SK-N-SH treated with all-trans-retinoic acid at 6 μM for 48 hours (cell line): ENCODE results near the gene TPRKB.
"Not testable (repeated sequence)": the region's sequence is repeated elsewhere in the genome, so short reads cannot be mapped to it uniquely, and the experiment has no call there.

ENCODE experiments used
- ARNTL ChIP-seq: fragments of 450-650 bp; formaldehyde crosslinking; IDR thresholded peaks from 2 replicates; pipeline ENCODE4 v1.5.0; 2020; ENCODE audit warnings: low read depth, mild to moderate bottlenecking, moderate library complexity, borderline replicate concordance
- BACH2 ChIP-seq: fragments of 250-450 bp; sonication (Bioruptor Pico); IDR thresholded peaks from 2 replicates; pipeline ENCODE4 v1.9.0; 2021; ENCODE audit warnings: mild to moderate bottlenecking, borderline replicate concordance
- CREB5 ChIP-seq: fragments of 250-450 bp; sonication (Bioruptor Pico); IDR thresholded peaks from 2 replicates; pipeline ENCODE4 v1.5.1; 2020; ENCODE audit warnings: low read depth, mild to moderate bottlenecking, moderate library complexity
- ISL1 ChIP-seq: fragments of 250-450 bp; sonication (Bioruptor Pico); IDR thresholded peaks from 2 replicates; pipeline ENCODE4 v2.1.2; 2022; ENCODE audit warnings: mild to moderate bottlenecking, moderate library complexity
- PATZ1 ChIP-seq: fragments of 250-450 bp; sonication (Bioruptor Pico); IDR thresholded peaks from 2 replicates; pipeline ENCODE4 v1.8.0; 2020; ENCODE audit warnings: mild to moderate bottlenecking, moderate library complexity, borderline replicate concordance
- POU6F1 ChIP-seq: fragments of 250-450 bp; sonication (Bioruptor Pico); IDR thresholded peaks from 2 replicates; pipeline ENCODE4 v1.8.0; 2021; ENCODE audit warnings: low read depth, mild to moderate bottlenecking, moderate library complexity, borderline replicate concordance
- PPARA ChIP-seq: fragments of 250-450 bp; sonication (Bioruptor Pico); IDR thresholded peaks from 2 replicates; pipeline ENCODE4 v1.5.0; 2020; ENCODE audit warnings: mild to moderate bottlenecking, borderline replicate concordance
- RARB ChIP-seq: fragments of 250-450 bp; sonication (Bioruptor Pico); IDR thresholded peaks from 2 replicates; pipeline ENCODE4 v1.8.0; 2021; ENCODE audit warnings: mild to moderate bottlenecking, moderate library complexity
- SNAI2 ChIP-seq: fragments of 250-450 bp; sonication (Bioruptor Pico); IDR thresholded peaks from 2 replicates; pipeline ENCODE4 v1.5.0; 2020; ENCODE audit warnings: mild to moderate bottlenecking, moderate library complexity
- TCF4 ChIP-seq: fragments of 250-450 bp; sonication (Bioruptor Pico); IDR thresholded peaks from 2 replicates; pipeline ENCODE4 v1.8.0; 2021; ENCODE audit warnings: mild to moderate bottlenecking, moderate library complexity, borderline replicate concordance
- TOX ChIP-seq: fragments of 250-450 bp; sonication (Bioruptor Pico); IDR thresholded peaks from 2 replicates; pipeline ENCODE4 v1.8.0; 2021; ENCODE audit warnings: mild to moderate bottlenecking, moderate library complexity, borderline replicate concordance
- TSHZ2 ChIP-seq: fragments of 250-450 bp; sonication (Bioruptor Pico); IDR thresholded peaks from 2 replicates; pipeline ENCODE4 v1.5.0; 2020; ENCODE audit warnings: mild to moderate bottlenecking, moderate library complexity
- ZFP3 ChIP-seq: fragments of 250-450 bp; sonication (Bioruptor Pico); IDR thresholded peaks from 2 replicates; pipeline ENCODE4 v1.5.0; 2020; ENCODE audit warnings: mild to moderate bottlenecking, moderate library complexity
- ZFP30 ChIP-seq: fragments of 450-650 bp; formaldehyde crosslinking; IDR thresholded peaks from 2 replicates; pipeline ENCODE4 v1.5.0; 2022; ENCODE audit warnings: mild to moderate bottlenecking, moderate library complexity

- TF ChIP-seq ZFP30 (CRISPR knock-in tag); TCF4 (CRISPR knock-in tag); BACH2 (CRISPR knock-in tag); POU6F1 (CRISPR knock-in tag); TOX (CRISPR knock-in tag); PPARA (CRISPR knock-in tag); SNAI2 (CRISPR knock-in tag); RARB; ISL1 (CRISPR knock-in tag); TSHZ2 (CRISPR knock-in tag); ZFP3 (CRISPR knock-in tag); ARNTL (CRISPR knock-in tag); CREB5 (CRISPR knock-in tag); PATZ1 (CRISPR knock-in tag): not testable (repeated sequence)
These were observed 19.4 kb downstream of the TPRKB start for GRCh38 chr2:73717695-73718094.
